GM18511 (cell line): ENCODE measurements around the gene DENND4C.
"Not testable (repeated sequence)": the region's sequence is repeated elsewhere in the genome, so short reads cannot be mapped to it uniquely, and the experiment has no call there.

ENCODE experiments used
- ATAC-seq: cut with Tn5 transposase; IDR thresholded peaks from one replicate; pipeline ENCODE4 v1.9.1; 2021; ENCODE audit warnings: mild to moderate bottlenecking, moderate library complexity; ENCODE audit not compliant: unreplicated experiment

Gene DENND4C

GRCh38 chr9:19369107-19369506, 138.6 kb downstream of the DENND4C start:
- no peak for ATAC-seq

GRCh38 chr9:19371942-19372341, 141.4 kb downstream of the DENND4C start:
- no peak for ATAC-seq

- no peak for ATAC-seq
Measured at GRCh38 chr9:19372567-19372966, 142.1 kb downstream of the DENND4C start.

- ATAC-seq, result no peak
Measured at GRCh38 chr9:19373527-19373926, 143.0 kb downstream of the DENND4C start.

GRCh38 chr9:19375538-19375937, 145.0 kb downstream of the DENND4C start:
- no peak for ATAC-seq

DNA sequence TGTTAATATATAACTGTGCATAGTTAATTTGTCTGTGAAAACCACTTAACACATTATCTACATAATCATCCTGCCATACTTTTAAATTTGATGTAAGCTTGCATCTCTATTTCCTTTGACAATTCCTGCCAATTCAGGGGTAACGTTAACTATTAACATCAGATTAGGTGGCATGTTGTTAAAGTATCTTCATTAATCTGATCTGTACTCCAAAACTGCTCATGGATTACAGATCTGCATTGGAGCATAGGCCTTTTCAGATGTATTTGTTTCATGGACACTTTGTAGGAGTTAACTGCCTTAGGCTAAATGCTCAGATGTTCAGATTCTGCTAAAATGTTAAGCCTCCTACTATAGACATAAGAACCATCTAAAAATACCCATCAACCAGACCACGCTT, 146.4 kb downstream of the DENND4C start:
- no peak for ATAC-seq

DNA sequence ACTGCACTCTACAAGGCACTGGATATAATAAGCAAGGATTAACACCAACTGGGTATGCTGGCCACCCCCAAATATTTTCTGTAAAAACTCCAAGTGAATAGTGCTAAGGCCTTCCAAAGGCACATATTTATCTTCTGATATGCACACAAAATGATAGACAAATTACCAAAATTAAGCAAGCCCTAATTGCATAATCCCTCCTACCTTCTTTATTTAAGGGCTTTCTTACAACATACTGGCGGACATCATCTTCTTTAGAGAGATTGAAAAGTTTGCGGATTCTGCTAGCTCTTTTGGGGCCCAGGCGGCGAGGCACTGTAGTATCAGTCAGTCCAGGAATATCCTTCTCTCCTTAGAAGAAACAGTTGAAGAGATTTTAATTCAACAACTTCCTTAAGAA, 147.7 kb downstream of the DENND4C start:
- ATAC-seq, result no peak

GRCh38 chr9:19378647-19379046, 148.2 kb downstream of the DENND4C start:
- ATAC-seq, result no peak

DNA sequence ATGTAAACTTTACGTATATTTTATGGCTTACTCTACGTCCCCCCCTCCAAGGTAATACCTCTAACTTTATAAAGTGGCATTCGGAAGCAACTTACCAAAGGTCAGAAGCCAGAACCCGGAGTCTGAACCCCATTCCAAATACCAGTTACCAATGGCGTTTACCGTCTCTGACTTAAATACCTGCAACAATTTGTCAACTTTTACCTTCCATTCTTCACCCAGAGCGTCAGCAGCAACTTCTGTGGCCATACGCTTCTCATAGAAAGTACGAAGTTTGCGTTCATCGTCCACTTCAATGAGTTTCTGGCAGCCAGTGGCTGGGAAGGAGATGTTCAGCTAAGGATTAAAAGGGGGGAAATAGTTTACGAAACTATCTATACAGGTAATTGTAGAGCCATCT, 148.8 kb downstream of the DENND4C start:
- no peak for ATAC-seq

DNA sequence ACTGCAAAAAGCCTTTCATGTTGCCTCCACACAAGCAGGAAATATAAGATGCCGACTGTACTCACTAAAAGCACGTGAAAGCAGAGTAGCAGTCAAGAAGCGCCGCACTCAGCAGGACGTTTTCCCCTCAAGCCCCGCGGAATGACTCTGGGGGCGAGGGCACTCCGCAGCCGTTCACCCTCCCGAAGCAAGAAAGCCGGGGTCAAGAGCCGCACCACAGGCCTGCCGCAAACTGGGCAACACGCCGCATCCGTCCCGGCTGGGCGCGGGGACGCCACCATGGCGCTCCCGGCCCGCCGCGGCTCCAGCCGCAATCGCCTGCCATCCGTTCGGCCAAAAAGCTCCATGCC, 149.2 kb downstream of the DENND4C start:
- peak; percentile 45 for ATAC-seq

- no peak for ATAC-seq
Measured at GRCh38 chr9:19380826-19381075, 150.3 kb downstream of the DENND4C start.

- ATAC-seq, result no peak
Measured at GRCh38 chr9:19381656-19382055, 151.2 kb downstream of the DENND4C start.

GRCh38 chr9:19385212-19385611, 154.7 kb downstream of the DENND4C start:
- not testable (repeated sequence) for ATAC-seq

DNA sequence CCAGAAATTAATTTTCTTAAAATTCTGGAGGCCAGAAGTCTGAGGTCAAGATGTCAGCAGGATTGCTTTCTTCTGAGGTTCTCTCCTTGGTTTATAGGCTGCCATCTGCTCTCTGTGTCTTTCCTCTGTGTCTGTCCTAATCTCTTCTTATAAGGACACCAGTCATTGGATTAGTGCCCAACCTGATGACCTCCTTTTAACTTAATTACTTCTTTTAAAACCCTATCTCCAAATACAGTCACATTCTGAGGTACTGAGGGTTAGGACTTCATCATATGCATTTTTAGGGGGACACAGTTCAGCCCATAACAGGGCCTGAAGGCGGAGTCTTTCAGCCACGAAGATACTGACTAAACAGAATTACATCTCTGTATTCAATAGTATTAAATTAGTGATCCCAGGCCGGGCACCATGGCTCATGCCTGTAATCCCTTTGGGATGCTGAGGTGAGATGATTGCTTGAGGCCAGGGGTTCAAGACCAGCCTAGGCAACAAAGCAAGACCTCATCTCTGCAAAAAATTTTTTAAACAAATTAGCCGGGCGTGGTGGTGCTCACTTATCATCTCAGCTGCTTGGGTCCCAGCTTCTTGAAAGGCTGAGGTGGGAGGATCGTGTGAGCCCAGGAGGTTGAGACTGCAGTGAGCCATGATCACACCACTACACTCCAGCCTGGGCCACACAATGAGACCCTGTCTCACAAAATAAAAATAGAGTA, 155.5 kb downstream of the DENND4C start:
- no peak for ATAC-seq

GRCh38 chr9:19386502-19387044, 156.1 kb downstream of the DENND4C start:
- ATAC-seq, result no peak

- ATAC-seq, result no peak
Measured at GRCh38 chr9:19387317-19387716, 156.8 kb downstream of the DENND4C start.

DNA sequence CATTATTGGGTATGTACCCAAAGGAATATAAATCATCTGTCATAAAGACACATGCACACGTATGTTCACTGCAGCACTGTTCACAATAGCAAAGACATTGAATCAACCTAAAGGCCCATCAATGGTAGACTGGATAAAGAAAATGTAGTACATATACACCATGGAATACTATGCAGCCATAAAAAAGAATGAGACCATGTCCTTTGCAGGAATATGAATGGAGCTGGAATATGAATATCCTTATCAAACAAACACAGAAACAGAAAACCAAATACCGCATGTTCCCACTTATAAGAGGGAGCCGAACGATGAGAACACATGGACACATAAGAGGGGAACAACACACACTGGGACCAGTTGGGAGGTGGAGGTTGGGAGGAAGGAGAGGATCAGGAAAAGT, 159.0 kb downstream of the DENND4C start:
- ATAC-seq, result not testable (repeated sequence)

- ATAC-seq, result no peak
Measured at GRCh38 chr9:19397845-19398244, 167.4 kb downstream of the DENND4C start.

DNA sequence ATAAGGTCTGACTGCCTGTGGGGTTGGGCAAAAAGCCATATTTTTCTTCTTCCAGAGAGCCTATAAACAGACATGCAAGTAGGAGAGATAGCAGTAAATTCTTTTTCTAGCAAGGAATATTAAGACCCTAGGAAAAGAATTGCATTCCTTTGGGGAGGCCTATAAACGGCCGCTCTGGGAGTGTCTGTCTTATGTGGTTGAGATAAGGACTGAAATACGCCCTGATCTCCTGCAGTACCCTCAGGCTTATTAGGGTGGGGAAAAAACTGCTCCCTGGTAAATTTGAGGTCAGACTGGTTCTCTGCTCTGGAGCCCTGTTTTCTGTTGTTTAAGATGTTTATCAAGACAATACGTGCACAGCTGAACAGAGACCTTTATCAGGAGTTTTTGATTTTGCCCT, 172.7 kb downstream of the DENND4C start:
- not testable (repeated sequence) for ATAC-seq

DNA sequence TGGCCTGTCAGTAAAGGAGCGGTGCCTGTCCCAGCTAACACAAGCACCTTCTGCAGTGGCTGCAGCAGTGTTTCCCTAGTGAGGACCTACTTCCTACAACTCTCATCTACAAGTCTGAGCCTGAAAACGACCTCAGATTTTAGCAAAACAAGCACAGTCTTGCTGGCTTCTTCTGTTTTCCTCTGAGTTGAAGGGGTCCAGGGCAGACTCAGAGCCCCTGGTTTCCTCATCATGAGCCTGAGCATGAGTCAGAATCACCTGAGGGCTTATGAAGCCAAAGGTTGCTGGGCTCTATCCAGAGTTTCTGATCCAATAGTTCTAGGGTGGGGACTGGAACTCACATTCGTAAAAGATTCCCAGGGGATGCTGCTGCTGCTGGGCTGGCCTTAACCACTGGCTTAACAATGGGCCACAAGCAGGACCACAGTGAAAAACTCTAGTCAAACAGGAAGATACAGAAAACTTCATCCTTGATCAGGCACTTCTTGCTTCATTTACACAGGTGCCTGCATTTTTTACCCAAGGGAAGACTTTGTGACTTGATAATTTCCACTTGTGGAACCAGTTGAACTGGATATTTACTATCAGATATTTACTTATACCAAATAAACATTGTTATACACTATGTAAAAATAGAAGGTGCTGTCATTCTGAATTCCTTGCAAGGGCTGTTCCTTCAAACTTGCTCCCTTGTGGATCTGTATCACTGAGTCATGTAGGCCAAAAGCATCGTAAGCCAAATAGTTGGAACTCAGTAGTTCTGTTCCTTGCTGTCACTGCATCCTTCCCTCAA, 174.0 kb downstream of the DENND4C start:
- no peak for ATAC-seq

- ATAC-seq, result no peak
Measured at GRCh38 chr9:19405771-19406170, 175.3 kb downstream of the DENND4C start.

GRCh38 chr9:19408316-19408692, 177.8 kb downstream of the DENND4C start:
- ATAC-seq, result peak; percentile 11
